ENCODE data around the gene SLC44A2. TPM values are rescaled to one million over a fixed set of nuclear protein-coding genes. Genes with fewer than 3 reads are reported as not detected.

SLC44A2 gene
- 62.2 and 65.0 TPM in 2 replicates for total RNA-seq (2014; rRNA removed; shearing (Covaris generic))
- 41.2 and 43.2 TPM in 2 replicates for polyA plus RNA-seq (2016; fragmentation: Nextera tagmentation; extraction: Ambion mirVana)
- long read RNA-seq, transcript SLC44A2-201 (22 exons, 3,671 nt), result major isoform, 6 of 23 reads
- long read RNA-seq, partial matches to known transcripts, result 4 of 23 reads
- long read RNA-seq, other reads (novel, unspliced or antisense), result 7 of 23 reads

GRCh38 chr19:10625003-10625761 lies at the start of gene SLC44A2:
TSS of gene SLC44A2 (plus strand) at chr19:10625553. CDS start at chr19:10625634, 81 bp downstream.
- Histone ChIP-seq H3K27ac (ENCODE audit: low read depth) (peak within 1 kb of the TSS; percentile 92), H3K27me3 (ENCODE audit: insufficient read depth) (no peaks in the 10 kb centered on the region), H4K20me1 (replicated peaks; ENCODE audit: insufficient read depth) (peaks cover 5% of the 10 kb centered on the region), H3K4me1 (ENCODE audit: insufficient read depth) (peaks cover 17% of the 10 kb centered on the region), H3F3A (replicated peaks; ENCODE audit: low read depth) (peaks cover 11% of the 10 kb centered on the region), H3K79me2 (replicated peaks; ENCODE audit: insufficient read depth) (peaks cover 9% of the 10 kb centered on the region; the same call in 1 of the 2 replicates), H3K9me2 (ENCODE audit: insufficient read depth) (no peaks in the 10 kb centered on the region), H2AFZ (peak within 1 kb of the TSS; percentile 96), H3K4me2 (peak within 1 kb of the TSS; percentile 97), H3K4me3 (peak within 1 kb of the TSS; percentile 87), H3K36me3 (ENCODE audit: insufficient read depth) (no peaks in the 10 kb centered on the region)
- Mint-ChIP-seq H3K4me1 (peaks cover 15% of the 10 kb centered on the region), H3K27me3 (ENCODE audit: insufficient read depth, low read depth, poor library complexity) (peaks cover 12% of the 10 kb centered on the region), H3K36me3 (ENCODE audit: low read depth) (peaks cover 28% of the 10 kb centered on the region), H3K27ac (peak within 1 kb of the TSS; percentile 95), H3K4me3 (peak within 1 kb of the TSS; percentile 92), H3K9me3 (no peaks in the 10 kb centered on the region; the same call in 2 of the 3 replicates)
- ATAC-seq, result peak; percentile 98
- TF ChIP-seq ETS1 (IDR thresholded peaks at IDR 0.05) (no peak), POLR2AphosphoS5 (IDR thresholded peaks at IDR 0.05; ENCODE audit: low read depth) (peak; percentile 89)
- peak; percentile 94 for DNase-seq (ENCODE audit: low spot score)

GRCh38 chr19:10577951-10578350 lies 47.4 kb upstream of the SLC44A2 start:
- Mint-ChIP-seq H3K4me1 (no peaks in the 10 kb centered on the region), H3K9me3 (no peaks in the 10 kb centered on the region), H3K27me3 (ENCODE audit: insufficient read depth, low read depth, poor library complexity) (peaks cover 2% of the 10 kb centered on the region), H3K4me3 (no peak overlapping the region), H3K36me3 (ENCODE audit: low read depth) (peaks cover 78% of the 10 kb centered on the region), H3K27ac (no peak overlapping the region)
- Histone ChIP-seq H4K20me1 (replicated peaks; ENCODE audit: insufficient read depth) (no peaks in the 10 kb centered on the region), H2AFZ (no peak overlapping the region), H3K4me2 (no peak overlapping the region), H3K4me3 (no peak overlapping the region), H3K4me1 (ENCODE audit: insufficient read depth) (no peaks in the 10 kb centered on the region), H3F3A (replicated peaks; ENCODE audit: low read depth) (0 out of 2 replicates have a peak, but pooled peaks cover 7% of the 10 kb centered on the region), H3K36me3 (ENCODE audit: insufficient read depth) (peaks cover 28% of the 10 kb centered on the region), H3K79me2 (replicated peaks; ENCODE audit: insufficient read depth) (no peaks in the 10 kb centered on the region), H3K9me2 (ENCODE audit: insufficient read depth) (no peaks in the 10 kb centered on the region), H3K27ac (ENCODE audit: low read depth) (no peak overlapping the region), H3K27me3 (ENCODE audit: insufficient read depth) (no peaks in the 10 kb centered on the region)
- DNase-seq (ENCODE audit: low spot score) (no peak), ATAC-seq (no peak)
- no peak for TF ChIP-seq STAT1 (IDR thresholded peaks at IDR 0.05; ENCODE audit: unreplicated experiment)

- peaks cover 15% of the 10 kb centered on the region; the same call in 1 of the 2 replicates for H3F3A ChIP-seq (replicated peaks; ENCODE audit: low read depth)
- H3K4me3 Mint-ChIP-seq, result no peak overlapping the region; the same call in 2 of the 3 replicates
- H3K4me1 ChIP-seq (ENCODE audit: insufficient read depth), result peaks cover 2% of the 10 kb centered on the region; the same call in 1 of the 2 replicates
- H3K27ac ChIP-seq (ENCODE audit: low read depth), result no peak overlapping the region
- peaks cover 8% of the 10 kb centered on the region for H3K79me2 ChIP-seq (replicated peaks; ENCODE audit: insufficient read depth)
- H4K20me1 ChIP-seq (replicated peaks; ENCODE audit: insufficient read depth), result no peaks in the 10 kb centered on the region
- no peak overlapping the region for H3K4me3 ChIP-seq
- peaks cover 4% of the 10 kb centered on the region for H3K27me3 Mint-ChIP-seq (ENCODE audit: insufficient read depth, low read depth, poor library complexity)
- H3K27me3 ChIP-seq (ENCODE audit: insufficient read depth), result no peaks in the 10 kb centered on the region
- H3K36me3 ChIP-seq (ENCODE audit: insufficient read depth), result peaks cover 28% of the 10 kb centered on the region
- H3K4me2 ChIP-seq, result no peak overlapping the region
- H3K4me1 Mint-ChIP-seq, result 0 out of 3 replicates have a peak, but pooled peaks cover 5% of the 10 kb centered on the region
- no peaks in the 10 kb centered on the region for H3K9me3 Mint-ChIP-seq
- H3K27ac Mint-ChIP-seq, result peak overlapping the region; percentile 69
- DNase-seq (ENCODE audit: low spot score), result peak; percentile 100
- no peak overlapping the region for H2AFZ ChIP-seq
- no peaks in the 10 kb centered on the region for H3K9me2 ChIP-seq (ENCODE audit: insufficient read depth)
- ATAC-seq, result peak; percentile 95
- peaks cover 72% of the 10 kb centered on the region for H3K36me3 Mint-ChIP-seq (ENCODE audit: low read depth)
- TF ChIP-seq ZNF331 (CRISPR knock-in tag; IDR thresholded peaks at IDR 0.05; ENCODE audit: low read depth) (no peak), CTCF (conservative IDR thresholded peaks at IDR 0.05; ENCODE audit: low read depth in 2 of 2) (peak; percentile 94 to 97), CREB1 (CRISPR knock-in tag; IDR thresholded peaks at IDR 0.05; ENCODE audit: low read depth) (peak; percentile 25; the same call in 1 of the 2 replicates)
Measured at GRCh38 chr19:10580979-10581631, 44.2 kb upstream of the SLC44A2 start.
